ENCODE results near the gene TMC6.

TMC6 gene

GRCh38 chr17:78064708-78065107, 63.8 kb downstream of the TMC6 start:
- no peak for DNase-seq

- DNase-seq: no peak
These were observed 65.1 kb downstream of the TMC6 start for GRCh38 chr17:78063489-78063888.

- no peak for DNase-seq
These were observed 66.0 kb downstream of the TMC6 start for GRCh38 chr17:78062596-78062995.

All from GDM1 (cell line).